UCSD-AML1 (cell line): ENCODE data around the gene VTI1A.

Source experiments
- DNase-seq: peaks from one replicate; lab custom pipeline; 2025; ENCODE audit not compliant: unreplicated experiment; lab: John Stamatoyannopoulos, UW

VTI1A gene

GRCh38 chr10:112775892-112776674 is 329.1 kb downstream of the VTI1A start:
- no peak for DNase-seq

- DNase-seq, result no peak
Observed at GRCh38 chr10:112778579-112778978, 331.6 kb downstream of the VTI1A start.

GRCh38 chr10:112779025-112779770 is 332.2 kb downstream of the VTI1A start:
- no peak for DNase-seq

- DNase-seq, result no peak
Observed at GRCh38 chr10:112782200-112782907, 335.3 kb downstream of the VTI1A start.

- no peak for DNase-seq
Observed at GRCh38 chr10:112783351-112784021, 336.5 kb downstream of the VTI1A start.

- no peak for DNase-seq
Observed at GRCh38 chr10:112784022-112784461, 337.0 kb downstream of the VTI1A start.

GRCh38 chr10:112785089-112785488 is 338.1 kb downstream of the VTI1A start:
- DNase-seq, result no peak

- DNase-seq, result no peak
Observed at GRCh38 chr10:112789248-112789647, 342.2 kb downstream of the VTI1A start.

- DNase-seq, result no peak
Observed at GRCh38 chr10:112790030-112790429, 343.0 kb downstream of the VTI1A start.

- DNase-seq, result no peak
Observed at GRCh38 chr10:112790921-112791320, 343.9 kb downstream of the VTI1A start.

- no peak for DNase-seq
Observed at GRCh38 chr10:112791447-112791846, 344.4 kb downstream of the VTI1A start.

- DNase-seq, result no peak
Observed at GRCh38 chr10:112792487-112793201, 345.6 kb downstream of the VTI1A start.

- DNase-seq, result no peak
Observed at GRCh38 chr10:112793202-112793921, 346.3 kb downstream of the VTI1A start.

GRCh38 chr10:112794201-112794600 is 347.2 kb downstream of the VTI1A start:
- no peak for DNase-seq

- no peak for DNase-seq
Observed at GRCh38 chr10:112795067-112795466, 348.1 kb downstream of the VTI1A start.

- no peak for DNase-seq
Observed at GRCh38 chr10:112797197-112797596, 350.2 kb downstream of the VTI1A start.

- DNase-seq, result no peak
Observed at GRCh38 chr10:112797855-112798254, 350.8 kb downstream of the VTI1A start.

GRCh38 chr10:112799038-112799437 is 352.0 kb downstream of the VTI1A start:
- DNase-seq, result no peak

- DNase-seq, result no peak
Observed at GRCh38 chr10:112799726-112800510, 352.9 kb downstream of the VTI1A start.
